Mammary epithelial cell (primary cell): Measurements from ENCODE around the gene OXNAD1.

Experiments
- CTCF ChIP-seq, 2 donors: IDR thresholded peaks in 1 of 2; conservative IDR thresholded peaks in 1 of 2; 2 replicates each; pipeline ENCODE4 v1.5.1; 2011 to 2012; ENCODE audit warnings: inconsistent platforms in 2 of 2, low read length in 2 of 2, mild to moderate bottlenecking in 2 of 2, control low read depth in 1 of 2, low read depth in 1 of 2; ENCODE audit not compliant: insufficient read depth in 1 of 2; ENCODE audit errors: extremely low read depth in 1 of 2
- EZH2 ChIP-seq: IDR thresholded peaks from 2 replicates; pipeline ENCODE4 v1.6.1; 2012; ENCODE audit warnings: low read length, inconsistent platforms, borderline replicate concordance

- no peak for TF ChIP-seq CTCF (conservative IDR thresholded peaks at IDR 0.05 in 1 of 2, IDR thresholded peaks at IDR 0.05 in 1 of 2; ENCODE audit: extremely low read depth in 1 of 2, insufficient read depth in 1 of 2, low read depth in 1 of 2, low read length in 2 of 2)
- TF ChIP-seq EZH2: no peak
Measured at GRCh38 chr3:16253601-16254000, 11.4 kb upstream of the OXNAD1 start.
